ENCODE results near the gene TRIM4.

Gene TRIM4

DNA sequence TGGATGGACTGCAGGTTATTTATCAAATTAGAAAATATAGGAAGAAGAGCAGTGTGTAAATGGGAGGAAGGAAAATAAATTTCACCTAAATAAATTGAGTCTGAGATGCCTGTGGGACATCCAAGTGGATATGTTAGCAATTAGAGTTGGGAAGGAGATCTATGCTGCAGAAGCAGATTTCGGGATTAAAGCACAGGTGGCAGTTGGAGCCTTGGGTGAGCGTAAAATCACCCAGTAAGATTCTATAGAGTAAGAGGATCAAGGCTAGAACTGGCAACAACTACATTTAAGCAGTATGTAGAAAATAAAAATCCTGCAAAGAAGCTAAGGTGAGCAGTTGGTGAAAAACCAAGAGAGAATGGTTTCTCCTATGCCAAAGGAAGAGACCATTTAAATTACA lies 8.4 kb downstream of the TRIM4 start:
- TF ChIP-seq, protein P1, sequence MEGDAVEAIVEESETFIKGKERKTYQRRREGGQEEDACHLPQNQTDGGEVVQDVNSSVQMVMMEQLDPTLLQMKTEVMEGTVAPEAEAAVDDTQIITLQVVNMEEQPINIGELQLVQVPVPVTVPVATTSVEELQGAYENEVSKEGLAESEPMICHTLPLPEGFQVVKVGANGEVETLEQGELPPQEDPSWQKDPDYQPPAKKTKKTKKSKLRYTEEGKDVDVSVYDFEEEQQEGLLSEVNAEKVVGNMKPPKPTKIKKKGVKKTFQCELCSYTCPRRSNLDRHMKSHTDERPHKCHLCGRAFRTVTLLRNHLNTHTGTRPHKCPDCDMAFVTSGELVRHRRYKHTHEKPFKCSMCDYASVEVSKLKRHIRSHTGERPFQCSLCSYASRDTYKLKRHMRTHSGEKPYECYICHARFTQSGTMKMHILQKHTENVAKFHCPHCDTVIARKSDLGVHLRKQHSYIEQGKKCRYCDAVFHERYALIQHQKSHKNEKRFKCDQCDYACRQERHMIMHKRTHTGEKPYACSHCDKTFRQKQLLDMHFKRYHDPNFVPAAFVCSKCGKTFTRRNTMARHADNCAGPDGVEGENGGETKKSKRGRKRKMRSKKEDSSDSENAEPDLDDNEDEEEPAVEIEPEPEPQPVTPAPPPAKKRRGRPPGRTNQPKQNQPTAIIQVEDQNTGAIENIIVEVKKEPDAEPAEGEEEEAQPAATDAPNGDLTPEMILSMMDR (IDR thresholded peaks at IDR 0.05; ENCODE audit: insufficient read depth, low read depth, low read length, missing control alignments) = no peak
- no peak overlapping the region for H3K4me3 ChIP-seq (ENCODE audit: low read depth, low read length)
- no peak for DNase-seq (ENCODE audit: low read depth)

DNA sequence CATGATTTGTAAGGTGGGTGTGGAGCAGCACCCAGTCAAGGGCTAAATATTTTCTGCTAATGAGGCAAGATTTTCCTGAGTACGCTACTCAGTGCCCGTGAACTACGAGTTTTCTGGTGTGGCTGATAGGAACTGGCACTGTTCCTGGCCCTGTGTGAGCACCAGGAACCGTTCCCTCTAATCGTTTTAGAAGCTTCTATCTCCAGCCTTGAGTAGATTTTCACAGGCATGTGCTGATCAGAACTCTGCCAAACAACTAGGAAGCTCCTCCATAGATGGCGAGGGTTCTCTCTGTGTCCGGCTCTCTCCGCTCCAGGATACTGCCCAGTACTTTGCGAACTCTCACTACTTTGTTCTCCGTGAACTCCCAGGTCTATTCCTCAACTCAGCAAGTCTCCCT lies 17.7 kb downstream of the TRIM4 start:
- DNase-seq (ENCODE audit: low read depth) = no peak
- TF ChIP-seq, protein P1 (IDR thresholded peaks at IDR 0.05; ENCODE audit: insufficient read depth, low read depth, low read length, missing control alignments) = no peak
- H3K4me3 ChIP-seq (ENCODE audit: low read depth, low read length) = no peak overlapping the region

DNA sequence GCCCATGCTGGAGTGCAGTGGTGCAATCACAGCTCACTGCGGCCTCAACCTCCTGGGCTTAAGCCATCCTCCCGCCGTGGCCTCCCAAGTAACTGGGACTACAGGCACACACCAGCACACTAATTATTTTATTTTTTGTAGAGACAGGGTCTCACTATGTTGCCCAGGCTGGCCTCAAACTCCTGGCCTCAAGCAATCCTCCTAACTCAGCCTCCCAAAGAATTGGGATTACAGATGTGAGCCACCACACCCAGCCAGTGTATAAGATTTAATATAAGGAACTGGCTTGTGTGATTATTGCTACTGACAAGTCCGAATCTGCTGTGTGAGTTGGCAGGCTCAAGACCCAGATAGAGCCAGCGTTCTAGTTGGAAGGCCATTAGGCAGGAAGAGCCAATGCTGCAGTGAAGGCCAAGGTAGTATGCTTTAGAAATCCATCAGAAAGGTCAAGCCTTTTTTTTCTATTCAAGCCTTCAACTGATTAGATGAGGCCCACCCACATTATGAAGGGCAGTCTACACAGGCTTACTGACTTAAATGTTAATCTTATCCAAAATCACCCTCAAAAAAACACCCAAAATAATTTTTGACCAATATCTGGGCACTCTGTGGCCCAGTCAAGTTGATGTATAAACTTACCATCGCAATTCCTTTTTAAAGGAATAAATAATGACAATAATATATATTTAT lies 19.4 kb downstream of the TRIM4 start:
- H3K4me3 ChIP-seq (ENCODE audit: low read depth, low read length) = no peak overlapping the region
- TF ChIP-seq, protein P1 (IDR thresholded peaks at IDR 0.05; ENCODE audit: insufficient read depth, low read depth, low read length, missing control alignments) = no peak
- DNase-seq (ENCODE audit: low read depth) = no peak

DNA sequence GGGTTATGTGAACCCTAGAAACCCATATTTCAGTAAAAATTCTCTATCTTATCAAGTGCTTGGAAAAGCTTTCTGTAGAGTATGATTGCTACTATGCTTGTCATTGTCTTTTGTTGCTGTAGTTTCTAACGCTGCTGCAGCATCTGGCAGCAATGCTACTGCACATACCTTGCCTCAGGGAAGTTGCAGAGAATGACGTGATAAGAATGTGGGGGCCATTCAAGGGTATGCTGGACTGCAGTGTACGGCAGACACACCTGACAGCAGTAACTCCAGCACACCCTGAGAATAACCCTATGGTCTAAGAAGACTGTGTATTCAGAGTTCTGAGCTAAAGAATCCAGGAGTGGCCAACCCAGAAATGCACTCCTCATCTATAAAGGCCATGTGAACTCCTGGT lies 20.5 kb downstream of the TRIM4 start:
- DNase-seq (ENCODE audit: low read depth) = no peak
- TF ChIP-seq, protein P1 (IDR thresholded peaks at IDR 0.05; ENCODE audit: insufficient read depth, low read depth, low read length, missing control alignments) = no peak
- H3K4me3 ChIP-seq (ENCODE audit: low read depth, low read length) = no peak overlapping the region

DNA sequence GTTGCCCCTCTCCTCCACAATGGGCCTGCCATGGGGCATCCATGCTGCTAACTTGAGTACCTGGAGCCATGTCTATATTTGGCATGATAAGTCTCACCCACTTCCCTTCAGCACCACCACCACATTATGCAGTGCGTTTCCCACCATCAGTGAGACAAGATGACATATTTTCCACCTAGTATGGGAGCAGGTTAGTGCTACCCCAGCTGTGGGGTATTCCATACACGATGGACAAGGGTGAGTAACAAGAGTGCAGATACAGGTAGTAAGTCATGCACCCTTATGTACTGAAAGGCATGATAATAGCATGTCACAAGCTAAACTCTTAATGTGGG lies 21.3 kb downstream of the TRIM4 start:
- no peak for DNase-seq (ENCODE audit: low read depth)
- no peak overlapping the region for H3K4me3 ChIP-seq (ENCODE audit: low read depth, low read length)
- TF ChIP-seq, protein P1 (IDR thresholded peaks at IDR 0.05; ENCODE audit: insufficient read depth, low read depth, low read length, missing control alignments) = no peak

DNA sequence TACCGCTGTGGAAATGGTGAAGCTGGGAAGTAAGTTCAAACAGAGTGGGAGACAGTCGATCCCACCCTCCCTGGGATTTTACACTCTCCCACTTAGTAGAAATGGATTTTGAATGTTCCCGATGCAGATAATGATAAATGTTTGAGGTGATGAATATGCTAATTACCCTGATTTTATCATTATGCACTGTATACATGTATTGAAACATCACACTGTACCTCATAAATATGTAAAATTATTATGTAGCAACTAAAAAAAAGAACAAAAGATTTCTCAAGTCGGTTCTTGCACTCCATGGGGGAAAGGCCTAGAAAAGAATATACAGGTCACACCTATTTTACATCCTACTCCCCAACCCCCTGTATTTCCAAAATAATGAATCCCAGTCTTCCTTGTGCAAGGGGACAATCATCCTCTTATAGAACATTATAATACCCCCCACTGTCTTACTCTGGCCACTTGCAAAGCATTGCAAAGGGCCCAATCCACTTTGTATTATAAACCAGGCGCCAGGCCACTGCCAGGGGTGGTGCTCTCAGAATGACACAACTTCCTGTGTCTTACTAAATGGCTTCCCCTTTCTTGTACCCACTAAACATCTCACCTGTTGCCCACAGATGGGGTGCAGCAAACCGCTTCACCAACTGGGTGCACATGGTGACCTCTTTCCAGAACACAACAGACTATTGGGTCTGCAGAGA lies 21.9 kb downstream of the TRIM4 start:
- no peak for DNase-seq (ENCODE audit: low read depth)
- TF ChIP-seq, protein P1 (IDR thresholded peaks at IDR 0.05; ENCODE audit: insufficient read depth, low read depth, low read length, missing control alignments) = no peak
- H3K4me3 ChIP-seq (ENCODE audit: low read depth, low read length) = no peak overlapping the region

DNA sequence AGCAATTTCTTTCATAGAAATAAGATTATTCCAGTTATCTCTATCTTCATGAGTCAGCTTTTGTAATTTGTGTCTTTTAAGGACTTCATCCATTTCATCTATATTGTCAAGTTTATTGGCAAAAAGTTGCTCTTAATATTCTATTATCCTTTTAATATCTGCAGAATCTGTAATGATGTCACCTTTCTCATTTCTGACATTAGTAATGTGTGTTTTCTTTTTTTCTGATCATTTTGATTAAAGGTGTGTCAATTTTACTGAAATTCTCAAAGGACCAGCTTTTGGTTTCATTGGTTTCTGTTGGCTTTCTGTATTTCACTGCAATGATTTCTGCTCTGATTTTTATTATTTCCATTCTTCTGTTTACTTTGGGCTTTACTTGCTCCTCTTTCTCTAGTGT lies 24.6 kb downstream of the TRIM4 start:
- no peak overlapping the region for H3K4me3 ChIP-seq (ENCODE audit: low read depth, low read length)
- TF ChIP-seq, protein P1 (IDR thresholded peaks at IDR 0.05; ENCODE audit: insufficient read depth, low read depth, low read length, missing control alignments) = no peak
- DNase-seq (ENCODE audit: low read depth) = no peak

Measured in GM12865 (cell line).